Kidney epithelial cell (primary cell): ENCODE results near the gene OR2K2. TPM values are rescaled to one million over a fixed set of nuclear protein-coding genes. Genes with fewer than 3 reads are reported as not detected.
A peak's percentile ranks its signal among the peaks of the same experiment; 100 is the strongest.
"Not testable (repeated sequence)": the region's sequence is repeated elsewhere in the genome, so short reads cannot be mapped to it uniquely, and the experiment has no call there.

Experiments
- DNase-seq: peaks from one replicate; pipeline ENCODE4 v3.0.0-alpha.2; 2010; ENCODE audit warnings: low read depth
- H3K27me3 ChIP-seq: 2 replicates; pipeline ENCODE4 v1.6.0; 2011; ENCODE audit warnings: low read length; ENCODE audit not compliant: control insufficient read depth, insufficient read depth
- H3K36me3 ChIP-seq: 2 replicates; pipeline ENCODE4 v1.5.1; 2011; ENCODE audit warnings: low read length; ENCODE audit not compliant: control insufficient read depth, insufficient read depth
- H3K4me3 ChIP-seq: 2 replicates; pipeline ENCODE4 v1.5.1; 2011; ENCODE audit warnings: low read depth, mild to moderate bottlenecking, control low read depth, low read length
- total RNA-seq: library from RNA; depleted of rRNA; stranded (reverse); fragments of >200 nt; gene quantifications from 2 replicates; pipeline ENCODE4 v1.2.3, GENCODE V29; 2015
- TF ChIP-seq, protein P1 (sequence below): IDR thresholded peaks from 2 replicates; pipeline ENCODE4 v1.5.1; 2011; ENCODE audit warnings: mild to moderate bottlenecking, moderate library complexity, low read length, control low read depth, inconsistent platforms; ENCODE audit not compliant: insufficient read depth, poor library complexity, severe bottlenecking

OR2K2 gene
- total RNA-seq, 1 donor from 2014 or later: 0.08 TPM

DNA sequence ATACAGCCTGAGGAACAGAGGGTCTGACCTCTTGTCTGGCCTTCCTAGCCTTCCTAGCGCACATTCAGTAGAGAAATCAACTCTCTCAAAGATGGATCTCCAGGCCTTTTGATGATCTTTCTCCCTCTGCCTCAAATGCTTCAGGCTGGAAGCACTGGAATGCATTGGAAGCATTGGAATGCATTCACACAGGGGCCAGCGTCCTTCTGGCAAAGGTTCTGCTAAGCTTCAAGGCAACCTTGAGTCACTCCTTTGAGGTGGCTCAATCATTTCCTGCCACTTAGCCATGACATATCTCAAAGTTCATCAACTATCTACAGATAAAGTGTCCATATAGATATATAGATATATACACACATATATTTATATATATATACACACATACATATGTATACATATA, 42.9 kb downstream of the OR2K2 start:
- peak; percentile 23 for DNase-seq

DNA sequence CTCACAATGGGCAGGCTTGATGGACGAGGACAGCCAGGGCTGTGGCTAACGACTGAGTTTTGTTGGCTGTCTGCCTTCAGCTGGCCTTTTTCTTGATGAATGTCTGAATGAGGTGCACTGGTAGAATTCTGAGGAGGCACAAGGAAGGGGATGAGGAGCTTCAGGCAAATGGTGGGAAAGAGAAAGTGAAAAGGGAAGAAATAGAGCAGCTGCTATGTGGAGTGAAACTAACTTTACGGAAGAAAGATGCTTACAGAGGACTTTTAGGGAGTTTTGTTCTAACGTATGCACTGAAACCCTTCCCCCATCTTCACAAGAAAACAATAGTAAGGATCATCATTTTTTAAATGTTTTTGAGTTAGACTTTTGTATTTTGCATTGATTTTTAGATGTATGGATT, 45.3 kb downstream of the OR2K2 start:
- Histone ChIP-seq H3K36me3 (no peaks in the 10 kb centered on the region), H3K4me3 (no peak overlapping the region), H3K27me3 (no peaks in the 10 kb centered on the region)
- TF ChIP-seq, protein P1, sequence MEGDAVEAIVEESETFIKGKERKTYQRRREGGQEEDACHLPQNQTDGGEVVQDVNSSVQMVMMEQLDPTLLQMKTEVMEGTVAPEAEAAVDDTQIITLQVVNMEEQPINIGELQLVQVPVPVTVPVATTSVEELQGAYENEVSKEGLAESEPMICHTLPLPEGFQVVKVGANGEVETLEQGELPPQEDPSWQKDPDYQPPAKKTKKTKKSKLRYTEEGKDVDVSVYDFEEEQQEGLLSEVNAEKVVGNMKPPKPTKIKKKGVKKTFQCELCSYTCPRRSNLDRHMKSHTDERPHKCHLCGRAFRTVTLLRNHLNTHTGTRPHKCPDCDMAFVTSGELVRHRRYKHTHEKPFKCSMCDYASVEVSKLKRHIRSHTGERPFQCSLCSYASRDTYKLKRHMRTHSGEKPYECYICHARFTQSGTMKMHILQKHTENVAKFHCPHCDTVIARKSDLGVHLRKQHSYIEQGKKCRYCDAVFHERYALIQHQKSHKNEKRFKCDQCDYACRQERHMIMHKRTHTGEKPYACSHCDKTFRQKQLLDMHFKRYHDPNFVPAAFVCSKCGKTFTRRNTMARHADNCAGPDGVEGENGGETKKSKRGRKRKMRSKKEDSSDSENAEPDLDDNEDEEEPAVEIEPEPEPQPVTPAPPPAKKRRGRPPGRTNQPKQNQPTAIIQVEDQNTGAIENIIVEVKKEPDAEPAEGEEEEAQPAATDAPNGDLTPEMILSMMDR: no peak
- DNase-seq: no peak

More for the DNA sequence above, 42.9 kb downstream of the OR2K2 start:
- Histone ChIP-seq H3K4me3 (no peak overlapping the region), H3K27me3 (no peaks in the 10 kb centered on the region), H3K36me3 (no peaks in the 10 kb centered on the region)
- TF ChIP-seq, protein P1: no peak

DNA sequence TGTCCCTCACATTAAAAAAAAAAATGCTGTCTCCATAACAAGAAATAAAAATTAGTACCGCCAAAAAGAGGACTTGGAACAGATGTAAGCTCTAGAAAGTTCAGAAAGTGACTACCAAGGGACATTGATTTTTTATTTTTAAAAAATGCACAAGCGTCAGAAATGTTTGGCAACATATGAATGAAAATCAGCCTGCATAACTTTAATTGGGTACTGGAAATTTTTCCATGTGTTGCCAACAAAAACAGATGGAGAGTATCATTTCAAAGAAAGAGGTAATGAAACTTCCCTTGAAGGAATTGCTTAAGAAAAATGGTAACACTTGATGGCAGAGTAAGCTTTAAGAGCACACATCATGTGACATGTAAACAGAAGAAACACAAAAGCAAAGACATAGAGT, 47.2 kb downstream of the OR2K2 start:
- Histone ChIP-seq H3K4me3 (no peak overlapping the region), H3K27me3 (no peaks in the 10 kb centered on the region), H3K36me3 (no peaks in the 10 kb centered on the region)
- TF ChIP-seq, protein P1: no peak
- no peak for DNase-seq

DNA sequence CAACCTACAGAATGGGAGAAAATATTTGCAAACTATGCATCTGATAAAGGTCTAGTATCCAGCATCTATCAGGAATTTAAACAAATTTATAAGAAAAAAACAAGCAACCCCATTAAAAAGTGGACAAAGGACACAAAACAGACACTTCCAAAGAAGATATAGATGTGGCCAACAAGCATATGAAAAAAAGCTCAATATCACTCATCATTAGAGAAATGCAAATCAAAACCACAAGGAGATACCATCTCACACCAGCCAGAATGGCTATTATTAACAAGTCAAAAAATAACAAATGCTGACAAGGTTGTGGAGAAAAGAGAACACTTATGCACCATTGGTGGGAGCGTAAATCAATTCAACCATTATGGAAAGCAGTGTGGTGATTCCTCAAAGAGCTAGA, 49.2 kb downstream of the OR2K2 start:
- not testable (repeated sequence) for H3K4me3 ChIP-seq, H3K36me3 ChIP-seq, DNase-seq, H3K27me3 ChIP-seq

Other genes with a start within 250 kb of the OR2K2 start
- 67.0 and 70.2 TPM in 2 replicates for gene ECPAS, start 154.2 kb upstream of the OR2K2 start, total RNA-seq
- 4.2 and 5.2 TPM in 2 replicates for gene ZNF483, start 195.0 kb upstream of the OR2K2 start, total RNA-seq